ENCODE data around the gene TMEM204. TPM values are rescaled to one million over a fixed set of nuclear protein-coding genes. Genes with fewer than 3 reads are reported as not detected.

The TMEM204 gene
- total RNA-seq, 4 donors from 2014 or later = 14.1 to 87.6 (median 24.6) TPM

DNA sequence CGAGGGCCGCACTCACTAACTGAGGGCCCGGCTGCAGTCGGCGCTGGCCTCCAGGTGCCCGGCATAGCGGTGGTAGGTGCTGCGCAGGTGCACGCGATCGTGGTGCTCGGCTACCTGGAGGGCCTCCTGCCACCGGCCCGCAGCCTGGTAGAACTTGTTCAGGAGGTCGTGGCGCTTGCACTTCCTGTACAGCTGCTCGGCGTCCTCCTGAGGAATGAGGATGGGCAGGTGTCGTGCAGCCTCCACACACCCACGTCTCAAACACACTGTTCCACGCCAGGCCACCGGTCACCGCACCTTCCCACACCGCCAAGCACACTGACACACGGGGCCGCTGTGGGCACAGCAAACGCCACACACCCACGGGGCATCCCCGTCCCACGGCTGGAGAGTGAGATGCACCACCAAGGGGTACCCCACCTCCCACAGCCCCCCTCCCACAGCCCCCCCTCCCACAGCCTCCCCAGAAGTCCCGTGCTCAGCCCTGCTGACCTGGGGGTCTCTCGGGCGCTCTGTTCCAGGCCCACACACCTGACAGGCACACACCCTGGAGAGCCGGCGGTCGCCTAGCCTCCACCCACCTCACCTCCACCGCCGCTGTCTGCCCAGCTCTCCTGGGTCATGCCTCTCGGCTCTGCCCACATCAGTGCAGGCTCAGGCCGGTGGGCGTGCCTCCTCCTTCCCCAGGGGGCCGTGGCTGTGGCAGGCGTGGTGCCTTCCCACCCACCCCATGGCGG lies 7.4 kb upstream of the TMEM204 start:
- TF ChIP-seq, protein P1, sequence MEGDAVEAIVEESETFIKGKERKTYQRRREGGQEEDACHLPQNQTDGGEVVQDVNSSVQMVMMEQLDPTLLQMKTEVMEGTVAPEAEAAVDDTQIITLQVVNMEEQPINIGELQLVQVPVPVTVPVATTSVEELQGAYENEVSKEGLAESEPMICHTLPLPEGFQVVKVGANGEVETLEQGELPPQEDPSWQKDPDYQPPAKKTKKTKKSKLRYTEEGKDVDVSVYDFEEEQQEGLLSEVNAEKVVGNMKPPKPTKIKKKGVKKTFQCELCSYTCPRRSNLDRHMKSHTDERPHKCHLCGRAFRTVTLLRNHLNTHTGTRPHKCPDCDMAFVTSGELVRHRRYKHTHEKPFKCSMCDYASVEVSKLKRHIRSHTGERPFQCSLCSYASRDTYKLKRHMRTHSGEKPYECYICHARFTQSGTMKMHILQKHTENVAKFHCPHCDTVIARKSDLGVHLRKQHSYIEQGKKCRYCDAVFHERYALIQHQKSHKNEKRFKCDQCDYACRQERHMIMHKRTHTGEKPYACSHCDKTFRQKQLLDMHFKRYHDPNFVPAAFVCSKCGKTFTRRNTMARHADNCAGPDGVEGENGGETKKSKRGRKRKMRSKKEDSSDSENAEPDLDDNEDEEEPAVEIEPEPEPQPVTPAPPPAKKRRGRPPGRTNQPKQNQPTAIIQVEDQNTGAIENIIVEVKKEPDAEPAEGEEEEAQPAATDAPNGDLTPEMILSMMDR (IDR thresholded peaks at IDR 0.05; ENCODE audit: low read depth) = no peak

DNA sequence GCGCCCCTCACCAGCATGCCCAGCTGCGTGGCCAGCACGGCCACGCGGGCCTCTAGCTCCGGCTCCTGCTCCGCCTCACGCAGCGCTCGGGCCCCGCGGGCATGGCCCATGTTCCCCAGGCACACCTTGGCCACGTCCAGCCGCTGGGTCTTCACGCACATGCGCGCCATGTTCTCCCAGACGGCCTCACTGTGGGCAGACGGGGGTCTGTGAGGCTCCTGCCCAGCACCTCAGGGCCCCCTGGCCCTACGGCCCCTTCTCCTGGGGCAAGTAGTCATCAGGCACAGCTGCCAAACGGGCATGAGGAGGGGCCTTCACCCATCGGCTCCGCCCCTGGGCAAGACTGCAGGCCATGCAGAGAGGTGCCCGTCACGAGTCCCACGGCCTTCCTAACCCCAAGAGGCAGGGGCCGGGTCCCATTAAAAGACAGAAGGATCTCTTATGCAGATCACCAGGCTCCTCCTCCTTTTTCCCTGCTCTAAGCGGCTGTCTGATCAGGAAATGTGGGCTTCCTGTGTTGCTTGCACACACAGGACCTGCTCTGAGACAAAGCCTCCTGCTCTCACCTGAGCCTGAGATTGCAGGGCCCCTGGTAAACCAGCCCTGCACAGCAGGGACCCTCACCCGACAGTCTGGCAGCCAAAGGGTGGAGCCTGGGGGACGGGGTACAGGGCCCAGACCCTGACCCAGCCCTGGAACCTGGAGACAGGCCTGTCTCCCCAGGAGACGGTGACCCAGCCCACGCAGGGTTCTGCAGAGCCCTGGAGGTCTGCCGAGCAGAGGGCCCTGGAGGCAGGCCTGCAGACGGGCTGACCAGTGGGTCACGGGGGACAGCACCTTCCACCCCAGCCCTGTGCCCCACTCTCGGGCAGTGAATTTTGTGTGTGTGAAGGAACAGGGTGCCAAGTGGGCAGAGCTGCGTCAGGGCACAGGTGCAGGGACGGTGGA lies 6.6 kb upstream of the TMEM204 start:
- TF ChIP-seq, protein P1 (IDR thresholded peaks at IDR 0.05; ENCODE audit: low read depth) = no peak

DNA sequence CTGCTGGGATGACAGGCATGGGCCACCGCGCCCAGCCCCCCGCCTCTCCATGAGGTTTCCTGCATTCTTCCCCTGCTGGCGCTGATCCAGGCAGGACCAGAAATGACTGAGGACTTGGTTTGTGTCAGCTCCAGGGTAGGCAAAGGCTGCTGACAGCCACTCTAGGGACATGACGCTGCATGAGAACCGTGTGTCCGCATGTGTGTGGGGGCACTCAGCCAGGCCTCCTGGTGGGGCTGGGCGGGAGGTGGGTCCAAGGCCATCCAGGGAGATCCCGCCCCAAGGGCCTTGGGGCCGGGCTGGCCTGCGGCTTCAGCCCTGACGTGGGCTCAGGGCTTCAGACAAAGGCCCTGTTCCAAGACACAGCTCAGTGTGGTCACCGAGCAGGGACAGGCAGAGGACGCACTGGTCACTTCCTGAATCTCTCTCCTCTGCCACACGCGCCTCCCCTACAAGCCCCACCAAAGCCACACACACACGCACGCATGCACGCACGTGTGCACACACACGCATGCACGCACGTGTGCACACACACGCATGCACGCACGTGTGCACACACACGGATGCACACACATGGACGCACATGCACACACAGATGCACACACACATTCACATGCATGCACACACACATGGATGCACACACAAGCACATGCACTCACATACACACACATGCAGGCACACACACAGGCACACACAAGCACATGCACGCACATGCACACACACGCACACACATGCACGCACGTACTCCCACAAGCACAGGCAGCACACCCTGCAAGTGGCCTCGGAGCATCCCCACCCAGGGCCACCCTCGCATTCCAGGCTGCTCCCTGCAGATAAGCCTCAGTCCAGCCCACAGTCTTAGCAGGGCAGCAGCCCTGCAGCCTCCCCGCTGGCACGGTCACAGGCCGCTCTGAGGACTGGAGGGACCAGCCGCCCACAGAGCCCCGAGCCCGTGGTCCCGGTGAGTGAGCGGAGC lies 5.3 kb upstream of the TMEM204 start:
- TF ChIP-seq, protein P1 (IDR thresholded peaks at IDR 0.05; ENCODE audit: low read depth) = no peak

DNA sequence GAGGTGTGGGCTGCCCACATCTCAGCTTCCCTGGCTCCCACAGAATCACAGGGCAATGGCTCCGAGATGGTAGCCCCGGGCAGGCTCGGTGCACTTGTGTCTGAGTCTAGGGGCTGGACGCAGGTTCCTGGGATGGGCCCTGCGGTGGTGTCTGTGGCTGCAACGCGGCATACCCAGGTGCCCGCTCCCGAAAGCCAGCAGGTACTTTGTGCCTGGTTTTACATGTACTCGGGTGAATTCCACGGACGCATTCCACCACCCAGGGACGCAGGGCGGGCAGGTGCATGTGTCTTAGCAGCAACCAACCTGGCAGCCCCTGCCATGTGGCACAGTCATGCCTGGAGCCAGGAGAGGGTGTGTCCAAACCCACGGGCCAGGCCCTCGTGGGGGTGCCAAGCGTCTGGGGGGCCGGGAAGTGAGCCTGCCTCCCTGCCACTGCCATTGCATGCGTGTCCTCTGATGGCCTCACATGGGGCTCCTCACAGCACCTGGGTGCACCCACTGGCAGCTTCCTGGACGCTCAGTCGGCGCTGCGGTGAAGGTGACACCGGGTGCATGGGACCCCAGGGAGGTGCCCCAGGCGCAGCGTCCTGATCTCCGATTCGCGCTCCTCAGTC lies 4.4 kb upstream of the TMEM204 start:
- TF ChIP-seq, protein P1 (IDR thresholded peaks at IDR 0.05; ENCODE audit: low read depth) = no peak

DNA sequence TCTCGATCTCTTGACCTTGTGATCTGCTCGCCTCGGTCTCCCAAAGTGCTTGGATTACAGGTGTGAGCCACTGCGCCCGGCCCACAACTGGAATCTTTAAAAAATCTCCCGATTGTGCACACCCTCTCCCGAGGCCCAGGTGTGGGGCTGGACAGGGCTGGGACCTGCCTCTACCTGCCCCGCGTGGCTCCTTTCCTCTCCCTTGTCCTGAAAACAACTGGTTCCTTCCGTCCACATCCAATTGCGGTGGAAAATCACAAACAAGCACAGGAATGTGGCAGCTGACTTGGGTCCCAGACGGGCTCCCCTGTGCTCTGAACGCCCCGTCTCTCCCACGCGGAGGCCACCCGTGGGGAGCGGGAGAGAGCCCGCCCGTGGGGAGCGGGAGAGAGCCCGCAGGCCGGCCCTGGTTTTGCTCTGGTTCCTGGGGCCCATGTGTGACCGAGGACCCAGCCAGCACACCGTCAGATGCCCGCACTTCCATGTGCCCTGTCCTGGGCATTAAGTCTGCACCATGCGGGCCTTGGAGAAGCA lies 3.0 kb upstream of the TMEM204 start:
- TF ChIP-seq, protein P1 (IDR thresholded peaks at IDR 0.05; ENCODE audit: low read depth) = no peak

DNA sequence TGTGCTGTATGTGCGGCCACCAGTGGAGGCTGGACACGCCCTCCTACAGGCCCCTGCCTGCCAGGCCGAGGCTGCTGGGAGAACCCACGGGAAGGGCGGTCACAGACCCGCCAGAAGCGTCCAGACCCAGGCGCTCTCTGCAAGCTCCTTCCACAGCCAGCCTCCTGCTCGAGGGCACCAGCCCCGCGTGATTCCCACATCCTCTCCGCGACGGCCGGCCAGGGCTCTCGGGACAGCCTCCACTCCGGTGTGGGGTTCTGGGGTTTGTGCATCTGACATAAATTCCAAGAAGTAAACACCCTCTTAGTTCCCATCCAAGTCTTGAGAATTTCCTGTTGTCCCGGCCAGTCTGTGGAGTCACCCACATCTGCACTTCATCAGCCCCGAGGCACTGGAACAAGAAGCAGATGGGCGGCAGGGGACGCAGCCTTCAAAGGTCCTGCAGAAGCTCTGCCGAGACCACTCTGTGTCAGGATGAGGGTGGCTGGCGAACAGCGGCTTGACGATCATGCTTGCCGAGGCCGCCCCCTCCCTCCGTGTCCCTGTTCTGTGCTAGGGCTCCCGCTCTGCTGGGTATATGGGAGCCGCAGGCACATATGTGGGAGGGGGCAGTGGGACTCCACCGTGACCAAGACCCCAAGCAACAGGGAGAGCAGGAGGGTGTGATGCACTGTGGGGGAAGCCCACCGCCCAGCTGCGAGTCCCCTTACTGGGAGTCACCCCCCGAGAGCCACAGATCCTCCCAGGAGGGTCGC lies 2.4 kb upstream of the TMEM204 start:
- TF ChIP-seq, protein P1 (IDR thresholded peaks at IDR 0.05; ENCODE audit: low read depth) = no peak

Data from subcutaneous adipose tissue (tissue), 4 donors.